HG03457 (cell line): ENCODE results near the gene ZNF548.

Experiments
- ATAC-seq: cut with Tn5 transposase; IDR thresholded peaks from one replicate; pipeline ENCODE4 v1.9.1; 2021; ENCODE audit warnings: moderate number of reproducible peaks; ENCODE audit not compliant: unreplicated experiment

The ZNF548 gene

DNA sequence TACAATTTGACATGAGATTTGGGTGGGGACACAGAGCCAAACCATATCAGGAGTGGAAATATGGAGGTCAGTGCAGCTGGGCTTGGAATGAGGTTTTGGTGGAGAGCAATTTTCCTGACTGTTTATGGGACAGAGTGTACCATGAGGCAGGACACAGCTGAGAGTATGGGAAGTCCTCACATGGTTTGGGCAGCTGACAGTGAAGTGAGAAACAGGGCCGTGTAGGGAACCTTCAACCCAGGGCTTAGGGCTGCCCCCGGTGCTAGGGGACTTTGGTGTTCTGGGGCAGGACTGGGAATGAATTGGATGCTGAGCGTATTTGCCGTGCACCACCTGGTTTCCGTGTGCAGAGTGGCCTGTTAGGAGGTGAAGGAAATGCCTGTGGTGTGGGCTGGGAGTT lies 6.1 kb downstream of the ZNF548 start:
- no peak for ATAC-seq

DNA sequence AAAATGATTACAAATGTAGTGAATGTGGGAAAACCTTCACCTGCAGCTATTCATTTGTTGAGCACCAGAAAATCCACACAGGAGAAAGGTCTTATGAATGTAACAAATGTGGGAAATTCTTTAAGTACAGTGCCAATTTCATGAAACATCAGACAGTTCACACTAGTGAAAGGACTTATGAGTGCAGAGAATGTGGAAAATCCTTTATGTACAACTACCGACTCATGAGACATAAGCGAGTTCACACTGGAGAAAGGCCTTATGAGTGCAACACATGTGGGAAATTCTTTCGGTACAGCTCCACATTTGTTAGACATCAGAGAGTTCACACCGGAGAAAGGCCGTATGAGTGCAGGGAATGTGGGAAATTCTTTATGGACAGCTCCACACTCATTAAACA lies 9.2 kb downstream of the ZNF548 start:
- ATAC-seq = no peak

DNA sequence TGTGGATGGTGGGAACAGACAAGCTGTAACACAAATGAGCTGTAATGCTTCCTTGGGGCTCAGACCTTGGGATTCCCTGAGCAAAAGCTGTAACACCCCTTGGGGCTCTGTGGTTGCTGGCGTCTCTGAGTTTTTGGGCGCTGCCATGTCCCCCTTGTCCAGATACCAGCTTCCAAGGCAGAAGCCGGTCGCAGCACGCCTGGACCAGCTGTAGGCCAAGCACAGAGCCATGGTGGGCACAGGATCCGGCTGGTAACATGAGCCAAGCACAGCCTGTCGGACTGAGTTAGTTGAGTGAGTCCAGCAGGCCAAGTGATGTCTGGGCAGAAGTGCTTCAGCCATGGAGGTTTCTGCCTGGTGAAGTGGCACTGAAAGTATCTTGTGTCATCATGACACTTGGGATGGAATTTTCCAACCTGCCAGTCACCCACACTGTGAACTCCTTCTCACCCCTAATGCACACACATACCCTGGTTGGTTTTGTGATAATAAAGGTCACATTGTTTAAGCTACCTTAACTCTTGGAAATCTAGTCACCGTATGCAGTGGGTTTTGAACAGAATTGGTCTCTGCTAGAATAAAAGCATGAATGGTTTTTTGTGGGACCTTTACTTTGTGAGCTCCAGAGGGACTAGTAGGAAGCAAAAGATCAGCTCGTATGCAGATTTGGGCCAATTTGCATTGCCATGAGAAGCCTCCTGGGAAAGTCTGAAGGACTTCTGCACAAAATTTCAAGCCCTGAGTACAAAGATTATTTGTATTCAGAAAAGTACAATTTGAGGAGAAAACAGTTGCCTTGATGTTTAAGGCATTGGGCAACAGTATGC lies 14.3 kb downstream of the ZNF548 start:
- no peak for ATAC-seq

DNA sequence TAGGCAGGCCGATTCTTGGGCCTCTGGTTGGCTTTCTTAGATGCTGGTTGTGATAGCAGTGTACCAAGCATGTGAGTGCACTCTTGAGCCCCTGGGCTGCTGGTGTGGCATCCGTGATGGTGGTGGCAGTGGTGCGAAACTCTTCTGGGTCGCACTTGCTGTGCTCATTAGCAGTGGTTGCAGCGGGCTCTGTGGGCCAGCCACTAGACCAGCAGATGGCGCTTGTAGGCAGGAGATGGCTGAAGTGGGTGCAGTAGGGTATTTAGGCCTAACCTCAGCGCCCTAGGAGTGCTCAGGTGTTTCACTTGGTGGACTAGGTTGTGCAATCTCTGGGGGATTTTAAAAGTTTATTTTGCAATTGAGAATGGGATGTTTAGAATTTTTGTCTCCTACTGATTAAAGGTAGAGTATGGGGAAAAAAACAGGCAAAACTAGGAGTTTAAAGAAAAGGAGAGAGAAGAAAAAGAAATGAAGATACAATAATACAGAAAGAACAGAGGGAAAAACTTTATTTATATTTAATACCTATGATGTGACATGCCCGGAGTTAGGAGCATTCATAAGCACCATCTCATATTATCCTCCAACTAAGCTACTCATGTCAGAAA lies 17.0 kb downstream of the ZNF548 start:
- no peak for ATAC-seq

DNA sequence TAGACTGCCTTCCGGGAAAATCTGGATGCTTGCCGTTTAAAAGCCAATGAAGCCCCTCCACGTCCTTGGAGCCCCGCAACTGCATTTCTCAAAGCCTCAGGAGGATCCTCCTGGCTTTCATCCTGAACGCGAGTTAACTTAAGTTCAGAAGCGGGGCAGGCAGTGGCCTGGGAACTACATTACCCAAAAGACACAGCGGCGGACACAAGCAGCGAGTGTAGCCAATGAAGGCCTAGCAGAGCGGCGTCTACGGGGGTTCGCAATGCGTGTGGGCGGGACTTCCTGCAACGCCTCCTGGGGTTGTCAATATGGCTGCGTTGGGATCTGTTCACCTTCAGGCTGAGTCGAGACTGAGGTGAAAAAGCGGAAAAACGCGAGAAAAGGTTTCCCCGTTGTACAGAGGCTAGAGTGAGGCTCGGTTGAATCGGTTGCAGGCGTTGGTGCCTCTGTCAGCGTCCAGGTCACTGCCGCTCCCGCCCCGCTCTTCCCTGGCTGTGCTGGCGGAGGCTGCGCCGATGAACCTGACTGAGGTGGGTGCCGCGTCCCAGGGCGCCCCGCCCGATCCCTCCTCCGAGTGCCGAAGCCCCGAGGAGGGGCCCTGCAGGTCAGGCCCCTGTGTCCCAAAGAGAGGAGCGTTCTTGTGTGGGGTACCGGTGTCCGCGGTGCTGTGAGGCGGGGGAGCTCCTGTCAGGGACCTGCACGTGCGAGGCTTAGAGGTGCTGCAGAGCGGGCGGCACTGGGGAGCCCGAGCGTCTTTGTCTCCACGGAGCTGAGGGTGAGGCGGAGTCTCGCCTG lies 21.4 kb downstream of the ZNF548 start, which contains the start of gene ZNF17:
Gene ZNF17 (plus strand): TSS at position 285 of the 795 bp plus-strand sequence. CDS start 2,455 bp downstream, outside the sequence.
- ATAC-seq = peak; percentile 94

DNA sequence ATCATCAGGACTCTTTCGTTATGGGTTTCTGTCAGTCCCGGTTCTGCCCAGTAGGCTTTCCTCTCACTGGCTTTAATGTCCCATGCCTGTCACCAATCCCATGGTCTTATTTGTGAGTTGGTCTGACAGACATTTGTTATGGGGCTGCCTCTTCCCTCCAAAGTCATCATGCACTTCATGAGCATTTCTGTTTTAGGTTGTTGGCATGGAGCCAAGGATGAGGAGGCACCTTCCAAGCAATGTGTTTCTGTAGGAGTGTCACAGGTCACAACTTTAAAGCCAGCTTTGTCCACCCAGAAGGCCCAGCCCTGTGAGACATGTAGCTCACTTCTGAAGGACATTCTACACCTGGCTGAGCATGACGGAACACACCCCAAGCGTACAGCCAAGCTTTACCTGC lies 29.8 kb downstream of the ZNF548 start:
- ATAC-seq = no peak

DNA sequence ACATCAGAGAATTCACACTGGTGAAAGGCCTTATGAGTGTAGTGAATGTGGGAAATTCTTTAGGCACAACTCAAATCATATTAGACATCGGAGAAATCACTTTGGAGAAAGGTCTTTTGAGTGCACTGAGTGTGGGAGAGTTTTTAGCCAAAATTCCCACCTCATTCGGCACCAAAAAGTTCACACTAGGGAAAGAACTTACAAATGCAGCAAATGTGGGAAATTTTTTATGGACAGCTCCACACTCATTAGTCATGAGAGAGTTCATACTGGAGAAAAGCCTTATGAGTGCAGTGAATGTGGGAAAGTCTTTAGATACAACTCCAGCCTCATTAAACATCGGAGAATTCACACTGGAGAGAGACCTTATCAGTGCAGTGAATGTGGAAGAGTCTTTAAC lies 31.4 kb downstream of the ZNF548 start:
- ATAC-seq = no peak

DNA sequence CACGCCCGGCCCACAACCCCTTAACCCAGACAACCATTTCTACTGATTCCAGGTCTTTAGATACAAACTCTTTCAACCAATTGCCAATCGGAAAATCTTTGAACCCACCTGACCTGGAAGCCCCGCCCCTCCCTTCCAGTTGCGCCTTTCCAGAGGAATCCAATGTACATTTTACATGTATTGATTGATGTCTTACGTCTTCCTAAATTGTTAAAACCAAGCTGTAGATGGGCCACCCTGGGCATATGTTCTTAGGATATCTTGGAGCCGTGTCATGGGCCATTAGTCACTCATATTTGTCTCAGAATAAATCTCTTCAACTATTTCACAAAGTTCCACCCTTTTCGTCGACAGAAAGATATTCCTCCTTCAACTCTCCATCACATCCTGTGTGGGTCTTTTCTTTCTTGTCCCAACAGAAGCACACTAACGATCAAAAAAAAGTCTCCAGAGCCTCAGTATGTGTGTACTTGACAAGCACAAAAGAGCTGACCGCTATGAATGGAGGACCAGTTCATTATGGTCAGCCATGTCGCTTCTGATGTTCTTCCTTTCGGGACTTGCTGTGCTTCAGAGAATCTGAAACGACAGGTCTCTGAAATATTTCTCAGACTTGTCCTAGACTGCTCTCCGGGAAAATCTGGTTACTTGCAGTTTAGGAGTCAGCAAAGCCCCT lies 44.9 kb downstream of the ZNF548 start:
- peak; percentile 7 for ATAC-seq

DNA sequence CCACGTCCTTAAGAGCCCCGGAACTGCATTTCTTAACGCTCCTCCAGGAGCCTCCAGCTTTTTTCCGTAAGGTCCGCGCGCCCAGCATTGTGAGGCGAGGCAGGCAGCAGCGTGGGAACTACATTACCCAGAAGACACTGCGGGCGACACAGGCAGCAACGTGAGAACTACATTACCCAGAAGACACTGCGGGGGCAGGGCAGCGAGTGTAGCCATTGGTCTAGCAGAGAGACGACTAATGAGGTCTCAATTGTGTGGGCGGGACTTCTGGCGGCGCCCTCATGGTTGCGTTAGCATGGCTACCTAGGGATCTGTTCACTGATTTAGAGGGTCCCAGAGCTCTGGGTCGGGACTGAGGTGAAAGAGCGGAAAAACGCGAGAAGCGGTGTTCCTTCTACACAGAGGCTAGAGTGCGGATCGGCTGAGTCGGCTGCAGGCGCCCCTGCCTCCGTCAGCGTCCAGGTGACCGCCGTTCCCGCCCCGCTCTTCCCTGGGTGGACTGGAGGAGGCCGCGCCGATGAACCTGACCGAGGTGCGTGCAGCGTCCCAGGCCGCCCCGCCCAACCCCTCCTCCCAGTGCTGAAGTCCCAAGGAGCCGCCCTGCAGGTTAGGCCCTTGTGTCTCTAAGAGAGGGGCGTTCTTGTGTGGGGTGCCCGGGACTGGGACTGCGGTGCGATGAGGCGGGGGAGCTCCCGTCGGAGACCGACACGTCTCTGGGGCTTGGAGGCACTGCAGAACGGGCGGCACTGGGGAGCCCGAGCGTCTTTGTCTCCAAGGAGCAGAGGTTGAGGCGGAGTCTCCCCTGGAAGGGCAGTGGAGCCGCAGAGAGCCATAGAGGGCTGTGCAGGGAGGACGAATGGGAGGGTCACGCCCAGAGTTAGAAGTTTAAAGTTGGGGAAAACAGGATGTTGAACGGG lies 45.7 kb downstream of the ZNF548 start, which contains the start of gene ZNF749:
Gene ZNF749 (plus strand): TSS at position 264 of the 917 bp plus-strand sequence. CDS start 254 bp downstream, at position 518.
- ATAC-seq = peak; percentile 79

DNA sequence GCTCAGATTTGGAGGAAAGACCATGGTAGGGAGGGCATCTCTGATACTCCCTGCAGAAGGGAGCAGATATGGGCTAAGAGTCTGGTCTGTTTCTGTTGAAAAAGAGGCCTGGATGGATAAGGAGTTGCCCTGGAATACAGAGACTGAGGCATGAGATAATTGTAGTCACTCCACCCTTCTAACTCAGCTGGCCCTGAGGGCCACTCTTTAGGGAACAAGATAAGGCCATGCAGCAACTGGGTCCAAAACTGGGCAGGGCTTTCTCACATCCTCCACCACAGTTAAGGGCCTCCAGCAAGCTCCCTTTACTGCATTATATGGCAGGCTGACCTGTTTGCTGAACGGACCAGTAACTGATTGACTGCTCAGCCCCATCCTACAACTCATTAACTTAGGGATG lies 46.8 kb downstream of the ZNF548 start:
- ATAC-seq = no peak

DNA sequence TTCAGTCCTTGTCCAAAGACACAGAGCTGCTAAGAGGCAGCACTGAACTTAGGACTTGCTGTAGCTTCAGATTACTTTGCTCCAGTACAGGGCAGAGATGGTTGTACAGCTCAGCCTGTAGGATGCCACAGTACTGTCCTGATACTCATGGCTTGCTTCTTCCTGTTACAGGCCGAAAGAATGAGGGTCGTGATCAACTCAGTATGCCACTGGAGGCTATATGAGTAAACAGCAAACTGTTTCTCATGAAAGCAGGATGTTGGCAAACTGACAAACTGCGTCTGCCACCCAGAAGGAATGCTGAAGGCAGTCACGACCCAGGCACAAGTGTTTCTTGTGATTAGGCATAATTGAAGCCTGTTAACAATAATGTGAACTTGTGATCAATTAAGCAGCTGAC lies 48.3 kb downstream of the ZNF548 start:
- no peak for ATAC-seq

DNA sequence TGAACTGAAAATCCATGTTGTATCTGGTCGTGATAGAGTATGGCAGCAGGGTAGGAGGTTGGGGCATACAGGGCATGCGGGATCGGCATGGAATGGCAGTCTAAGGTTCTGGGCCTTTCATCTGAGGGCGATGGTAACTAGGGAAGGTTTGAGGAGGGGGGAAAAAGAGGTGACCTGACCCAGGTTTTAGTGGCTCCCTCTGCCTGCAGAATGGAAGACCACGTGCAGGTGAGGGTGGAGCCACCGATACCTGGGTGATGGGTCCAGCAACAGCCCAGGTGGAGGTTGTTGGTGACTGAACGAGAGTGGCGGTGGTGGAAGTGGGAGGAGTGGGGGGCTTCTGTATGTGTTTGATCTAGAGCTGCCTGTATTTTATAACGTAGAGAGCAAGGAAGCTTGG lies 49.3 kb downstream of the ZNF548 start:
- no peak for ATAC-seq

DNA sequence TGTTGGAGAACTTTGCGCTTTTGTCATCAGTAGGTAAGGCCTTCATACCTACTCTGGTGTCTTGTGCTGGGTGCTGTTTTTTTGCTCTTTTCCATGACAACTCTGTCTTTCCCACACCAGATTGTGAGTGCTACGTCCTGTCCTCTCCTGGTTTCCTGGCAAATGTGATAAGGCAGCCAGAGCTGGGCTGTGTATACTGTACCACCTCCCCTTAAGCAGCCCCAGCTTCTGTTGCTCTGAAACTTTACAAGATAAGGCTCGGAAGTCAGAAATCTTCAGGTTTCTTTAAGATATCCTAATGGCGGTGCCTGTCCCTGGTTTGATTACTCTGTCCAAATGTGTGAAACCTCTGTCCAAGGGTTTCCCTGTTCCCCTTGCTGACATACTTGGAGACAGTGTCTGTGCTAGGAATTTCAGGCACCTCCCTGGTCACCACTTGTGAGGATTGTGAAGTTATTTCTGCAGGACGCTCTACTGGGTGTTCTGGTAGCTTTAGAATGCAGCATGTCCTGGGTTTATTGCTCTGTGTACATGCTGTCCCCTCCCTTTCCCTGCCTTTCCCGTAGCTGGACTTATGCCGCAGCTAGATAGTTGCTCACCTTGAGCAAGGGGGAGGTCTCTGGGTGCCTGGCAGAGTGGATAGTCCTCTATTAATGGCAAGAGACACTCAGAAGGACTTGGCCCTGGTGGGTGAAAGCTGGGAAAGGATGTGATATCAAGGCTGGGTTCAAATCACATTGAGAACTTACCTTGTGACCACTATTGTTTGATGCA lies 52.5 kb downstream of the ZNF548 start:
- no peak for ATAC-seq

DNA sequence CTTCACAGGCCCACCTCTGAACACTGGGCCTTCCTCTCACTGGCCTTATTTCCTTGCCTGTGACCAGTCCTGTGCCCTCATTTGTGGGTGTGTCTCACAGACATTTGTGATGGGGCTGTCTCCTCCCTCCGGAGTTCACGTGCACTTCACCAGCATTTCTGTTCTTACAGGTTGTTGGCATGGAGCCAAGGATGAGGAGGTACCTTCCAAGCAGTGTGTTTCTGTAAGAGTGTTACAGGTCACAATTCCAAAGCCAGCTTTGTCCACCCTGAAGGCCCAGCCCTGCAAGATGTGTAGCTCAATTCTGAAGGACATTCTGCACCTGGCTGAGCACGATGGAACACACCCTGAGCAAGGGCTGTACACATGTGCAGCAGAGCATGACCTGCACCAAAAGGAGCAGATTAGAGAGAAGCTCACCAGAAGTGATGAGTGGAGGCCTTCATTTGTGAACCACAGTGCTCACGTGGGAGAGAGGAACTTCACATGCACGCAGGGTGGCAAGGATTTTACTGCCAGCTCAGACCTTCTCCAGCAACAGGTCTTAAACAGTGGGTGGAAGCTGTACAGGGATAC lies 53.6 kb downstream of the ZNF548 start:
- no peak for ATAC-seq

DNA sequence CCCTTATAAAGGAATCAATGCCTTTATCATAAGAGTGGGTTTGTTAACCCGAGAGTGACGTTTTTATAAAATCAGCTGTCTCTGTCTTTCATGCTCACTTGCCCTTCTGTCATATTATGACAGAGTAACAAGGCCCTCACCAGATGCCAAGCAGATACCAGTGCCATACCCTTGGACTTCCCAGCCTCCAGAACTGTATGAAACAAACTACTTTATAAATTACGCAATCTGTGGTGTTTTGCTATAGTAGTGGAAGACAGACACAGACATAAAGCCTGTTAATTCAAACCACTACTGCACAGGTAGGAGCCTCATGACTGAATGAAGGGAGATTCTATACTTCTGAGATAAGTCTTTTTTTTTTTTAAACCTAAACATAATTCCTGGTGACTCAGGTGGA lies 62.7 kb downstream of the ZNF548 start:
- ATAC-seq = no peak
